ENCODE data around the gene DHX34.
"Not testable (repeated sequence)": the region's sequence is repeated elsewhere in the genome, so short reads cannot be mapped to it uniquely, and the experiment has no call there.

The DHX34 gene

GRCh38 chr19:47365455-47365854 lies 16.3 kb downstream of the DHX34 start:
- not testable (repeated sequence) for DNase-seq (ENCODE audit: low read depth)

DNA sequence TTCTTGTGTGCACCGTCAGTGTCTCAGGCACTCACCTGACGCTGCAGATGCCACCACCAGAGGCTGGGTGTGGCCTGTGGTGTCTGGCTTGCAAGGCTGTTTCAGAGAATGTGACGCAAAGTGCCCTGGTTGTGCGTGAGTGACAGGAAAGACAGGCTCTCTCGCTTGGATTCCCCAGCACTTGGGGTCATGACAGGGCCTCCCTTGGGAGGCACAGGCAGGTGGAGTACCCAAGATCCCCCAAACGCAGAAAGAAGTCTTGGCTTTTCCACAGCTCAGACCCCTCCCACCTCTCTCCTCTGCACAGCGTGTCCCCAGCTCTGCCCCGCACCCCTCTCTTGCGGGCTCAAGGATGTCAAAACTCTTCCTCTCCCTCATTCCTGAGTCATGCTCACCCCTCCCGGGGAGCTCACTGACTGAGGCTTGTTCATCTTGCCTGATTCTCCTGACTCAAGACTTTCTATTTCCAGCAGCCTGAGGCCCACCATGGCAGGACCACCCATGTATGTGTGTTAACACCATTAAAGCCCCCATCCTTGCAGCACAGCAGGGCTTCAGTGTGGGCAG lies 21.0 kb downstream of the DHX34 start:
- DNase-seq (ENCODE audit: low read depth): no peak

- no peak for DNase-seq (ENCODE audit: low read depth)
Measured at GRCh38 chr19:47371261-47371660, 22.1 kb downstream of the DHX34 start.

- DNase-seq (ENCODE audit: low read depth): no peak
Measured at GRCh38 chr19:47372603-47373002, 23.5 kb downstream of the DHX34 start.

GRCh38 chr19:47373246-47374240 lies 24.4 kb downstream of the DHX34 start:
- no peak for DNase-seq (ENCODE audit: low read depth)

- DNase-seq (ENCODE audit: low read depth): no peak
Measured at GRCh38 chr19:47374876-47375693, 26.0 kb downstream of the DHX34 start.

GRCh38 chr19:47375694-47376588 lies 26.8 kb downstream of the DHX34 start:
- DNase-seq (ENCODE audit: low read depth): no peak

- no peak for DNase-seq (ENCODE audit: low read depth)
Measured at GRCh38 chr19:47376589-47377144, 27.6 kb downstream of the DHX34 start.

DNA sequence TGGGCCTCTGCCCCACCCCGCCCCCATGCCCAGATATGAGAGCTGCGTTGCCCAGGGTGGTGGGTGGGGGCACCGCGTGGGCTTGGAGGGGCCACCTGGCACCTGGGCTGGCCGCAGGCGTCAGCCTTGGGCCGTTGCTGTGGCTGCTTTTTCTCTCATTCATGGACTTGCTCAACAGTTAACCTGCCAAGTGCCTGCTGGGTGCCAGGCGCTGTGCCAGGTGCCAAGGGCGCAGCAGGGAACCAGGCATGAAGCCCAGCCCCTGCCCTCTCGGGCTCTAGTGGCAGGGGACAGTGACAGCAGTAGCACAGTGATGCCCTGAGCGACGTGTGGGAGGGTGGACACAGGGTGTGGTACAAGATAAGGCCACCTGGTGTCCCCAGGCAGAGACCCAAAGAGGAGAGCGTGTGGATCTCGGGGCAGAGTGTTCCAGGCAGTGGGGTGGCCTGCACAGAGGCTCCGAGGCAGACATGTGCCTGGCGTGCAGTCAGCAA lies 28.1 kb downstream of the DHX34 start:
- no peak for DNase-seq (ENCODE audit: low read depth)

GRCh38 chr19:47377801-47378200 lies 28.7 kb downstream of the DHX34 start:
- DNase-seq (ENCODE audit: low read depth): no peak

DNA sequence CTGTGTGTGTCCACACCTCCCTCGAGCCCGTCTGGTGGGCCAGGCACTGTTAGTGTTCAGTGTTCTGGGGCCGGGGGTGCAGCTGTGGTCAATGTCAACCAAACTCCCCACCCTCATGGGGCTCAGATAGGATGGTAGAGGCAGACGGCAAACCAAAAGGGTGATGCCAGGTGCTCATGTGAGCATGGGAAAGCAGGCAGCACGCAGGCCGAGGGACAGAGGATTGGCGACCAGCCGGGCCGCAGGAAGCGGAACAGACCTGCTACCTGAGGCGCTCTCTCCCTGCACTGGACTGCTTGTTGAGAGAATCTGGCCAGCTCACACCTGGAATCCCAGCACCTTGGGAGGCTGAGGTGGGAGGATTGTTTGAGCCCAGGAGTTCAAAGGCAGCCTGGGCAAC lies 29.1 kb downstream of the DHX34 start:
- no peak for DNase-seq (ENCODE audit: low read depth)

GRCh38 chr19:47379381-47379938 lies 30.3 kb downstream of the DHX34 start:
- no peak for DNase-seq (ENCODE audit: low read depth)

GRCh38 chr19:47380559-47380958 lies 31.4 kb downstream of the DHX34 start:
- DNase-seq (ENCODE audit: low read depth): no peak

DNA sequence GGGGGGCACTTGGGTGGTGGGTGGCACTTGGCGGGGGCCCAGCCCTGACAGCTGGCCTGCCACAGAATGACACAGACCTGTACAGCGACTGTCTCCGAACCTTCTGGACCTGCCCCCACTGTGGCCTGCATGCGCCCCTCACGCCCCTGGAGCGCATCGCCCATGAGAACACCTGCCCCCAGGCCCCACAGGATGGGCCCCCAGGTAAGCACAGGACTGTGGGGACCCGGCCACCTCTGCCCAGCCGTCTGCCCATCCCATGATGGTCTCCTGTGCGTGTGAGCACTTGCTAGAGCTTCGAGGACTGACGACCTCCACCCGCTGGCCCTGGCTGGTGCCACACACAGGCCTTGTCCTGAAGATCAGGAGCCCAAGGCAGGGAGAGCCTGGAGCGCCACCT lies 32.0 kb downstream of the DHX34 start:
- DNase-seq (ENCODE audit: low read depth): no peak

DNA sequence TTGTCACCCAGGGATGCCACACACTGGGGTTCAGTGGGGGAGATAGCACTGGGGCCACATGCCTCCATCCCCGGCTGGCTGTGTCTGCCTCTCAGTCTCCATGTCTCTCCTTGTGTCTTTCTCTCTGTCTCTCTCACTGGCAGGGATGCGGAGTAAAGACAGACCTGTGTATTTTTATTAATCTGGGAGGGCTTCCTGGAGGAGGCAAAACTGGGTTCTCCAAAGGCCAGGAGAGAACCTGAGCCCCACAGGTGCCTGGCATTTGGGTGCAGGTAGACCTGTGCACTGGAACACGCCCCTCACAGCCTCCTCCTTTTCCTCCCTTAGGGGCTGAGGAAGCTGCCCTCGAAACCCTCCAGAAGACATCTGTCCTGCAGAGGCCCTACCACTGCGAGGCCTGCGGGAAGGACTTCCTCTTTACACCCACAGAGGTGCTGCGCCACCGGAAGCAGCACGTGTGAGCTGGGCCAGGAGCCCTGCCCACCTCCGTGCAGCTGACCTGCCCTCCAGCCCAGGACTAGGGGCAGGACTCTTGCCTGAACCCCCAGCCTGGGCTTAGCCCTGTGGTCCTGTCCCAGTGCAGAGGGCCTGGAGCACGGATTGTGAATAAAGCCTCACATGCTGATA lies 32.7 kb downstream of the DHX34 start:
- DNase-seq (ENCODE audit: low read depth): no peak

DNA sequence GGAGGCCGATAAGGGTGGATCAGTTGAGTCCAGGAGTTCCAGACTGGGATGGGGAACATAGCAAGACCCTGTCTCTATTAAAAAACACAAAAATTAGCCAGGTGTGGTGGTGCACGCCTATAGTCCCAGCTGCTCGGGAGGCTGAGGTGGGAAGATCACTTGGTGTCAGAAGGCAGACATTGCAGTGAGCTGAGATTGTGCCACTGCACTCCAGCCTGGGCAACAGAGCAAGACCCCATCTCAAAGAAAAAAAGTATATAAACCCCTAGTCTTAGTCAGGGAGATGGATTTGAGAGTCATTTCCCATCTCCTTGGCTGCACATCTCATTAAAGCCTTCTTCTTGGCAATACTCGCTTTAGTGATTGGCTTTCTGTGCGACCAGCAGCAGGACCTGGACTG lies 34.8 kb downstream of the DHX34 start:
- not testable (repeated sequence) for DNase-seq (ENCODE audit: low read depth)

GRCh38 chr19:47384533-47384932 lies 35.4 kb downstream of the DHX34 start:
- not testable (repeated sequence) for DNase-seq (ENCODE audit: low read depth)

GRCh38 chr19:47386582-47386981 lies 37.5 kb downstream of the DHX34 start:
- DNase-seq (ENCODE audit: low read depth): not testable (repeated sequence)

DNA sequence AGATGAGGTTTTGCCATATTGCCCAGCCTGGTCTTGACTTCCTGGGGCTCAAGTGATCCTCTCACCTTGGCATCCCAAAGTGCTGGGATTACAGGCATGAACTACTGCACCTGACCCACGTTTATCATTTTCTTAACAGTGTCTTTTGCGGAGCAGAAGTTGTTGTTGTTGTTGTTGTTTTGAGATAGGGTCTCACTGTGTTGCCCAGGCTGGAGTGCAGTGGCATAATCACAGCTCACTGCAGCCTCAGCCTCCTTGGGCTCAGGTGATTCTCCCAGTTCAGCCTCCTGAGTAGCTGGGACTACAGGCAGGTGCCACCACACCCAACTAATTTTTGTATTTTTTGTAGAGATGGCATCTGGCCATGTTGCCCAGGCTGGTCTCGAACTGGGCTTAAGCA lies 38.5 kb downstream of the DHX34 start:
- DNase-seq (ENCODE audit: low read depth): not testable (repeated sequence)

GRCh38 chr19:47388721-47389120 lies 39.6 kb downstream of the DHX34 start:
- not testable (repeated sequence) for DNase-seq (ENCODE audit: low read depth)

Measured in GM04503 (cell line).